Measurements from ENCODE around the gene MPPE1.
"Not testable (repeated sequence)": the region's sequence is repeated elsewhere in the genome, so short reads cannot be mapped to it uniquely, and the experiment has no call there.

Gene MPPE1

GRCh38 chr18:11865071-11865470 is 43.0 kb downstream of the MPPE1 start:
- Histone ChIP-seq H3K4me1 (ENCODE audit: control insufficient read depth, insufficient read depth, low read length) (no peaks in the 10 kb centered on the region), H3K36me3 (ENCODE audit: control insufficient read depth in 2 of 2, insufficient read depth in 2 of 2, low read length in 2 of 2) (peaks cover 2% of the 10 kb centered on the region in 2 donors), H3K9me3 (ENCODE audit: control insufficient read depth in 2 of 2, low read length in 2 of 2) (no peaks in the 10 kb centered on the region)

GRCh38 chr18:11864471-11864870 is 43.6 kb downstream of the MPPE1 start:
- Histone ChIP-seq H3K9me3 (ENCODE audit: control insufficient read depth in 2 of 2, low read length in 2 of 2) (no peaks in the 10 kb centered on the region), H3K4me1 (ENCODE audit: control insufficient read depth, insufficient read depth, low read length) (no peaks in the 10 kb centered on the region), H3K36me3 (ENCODE audit: control insufficient read depth in 2 of 2, insufficient read depth in 2 of 2, low read length in 2 of 2) (peaks cover 2% of the 10 kb centered on the region in 2 donors), H3K4me3 (ENCODE audit: low read length in 2 of 2) (no peak overlapping the region), H3K27me3 (ENCODE audit: control insufficient read depth in 1 of 2, insufficient read depth in 2 of 2, low read length in 2 of 2) (no peaks in the 10 kb centered on the region), H3K27ac (ENCODE audit: low read length) (no peak overlapping the region), H3K9ac (ENCODE audit: low read length in 2 of 2) (no peak overlapping the region)

More at GRCh38 chr18:11865071-11865470, 43.0 kb downstream of the MPPE1 start:
- H3K27me3 ChIP-seq (ENCODE audit: control insufficient read depth in 1 of 2, insufficient read depth in 2 of 2, low read length in 2 of 2) = no peaks in the 10 kb centered on the region
- no peak overlapping the region for H3K27ac ChIP-seq (ENCODE audit: low read length)
- H3K9ac ChIP-seq (ENCODE audit: low read length in 2 of 2) = no peak overlapping the region
- H3K4me3 ChIP-seq (ENCODE audit: low read length in 2 of 2) = no peak overlapping the region

- Histone ChIP-seq H3K4me1 (ENCODE audit: control insufficient read depth, insufficient read depth, low read length) (peaks cover 2% of the 10 kb centered on the region), H3K27ac (ENCODE audit: low read length) (no peak overlapping the region), H3K9ac (ENCODE audit: low read length in 2 of 2) (no peak overlapping the region), H3K9me3 (ENCODE audit: control insufficient read depth in 2 of 2, low read length in 2 of 2) (no peaks in the 10 kb centered on the region), H3K27me3 (ENCODE audit: control insufficient read depth in 1 of 2, insufficient read depth in 2 of 2, low read length in 2 of 2) (no peaks in the 10 kb centered on the region), H3K36me3 (ENCODE audit: control insufficient read depth in 2 of 2, insufficient read depth in 2 of 2, low read length in 2 of 2) (peaks cover 0 to 2% of the 10 kb centered on the region in 2 donors), H3K4me3 (ENCODE audit: low read length in 2 of 2) (no peak overlapping the region)
Observed at GRCh38 chr18:11862468-11863137, 45.5 kb downstream of the MPPE1 start.

GRCh38 chr18:11861583-11862288 is 46.4 kb downstream of the MPPE1 start:
- Histone ChIP-seq H3K9ac (ENCODE audit: low read length in 2 of 2) (no peak overlapping the region), H3K27ac (ENCODE audit: low read length) (no peak overlapping the region), H3K36me3 (ENCODE audit: control insufficient read depth in 2 of 2, insufficient read depth in 2 of 2, low read length in 2 of 2) (peaks cover 0 to 2% of the 10 kb centered on the region in 2 donors), H3K4me3 (ENCODE audit: low read length in 2 of 2) (no peak overlapping the region), H3K27me3 (ENCODE audit: control insufficient read depth in 1 of 2, insufficient read depth in 2 of 2, low read length in 2 of 2) (no peaks in the 10 kb centered on the region), H3K4me1 (ENCODE audit: control insufficient read depth, insufficient read depth, low read length) (peaks cover 11% of the 10 kb centered on the region), H3K9me3 (ENCODE audit: control insufficient read depth in 2 of 2, low read length in 2 of 2) (no peaks in the 10 kb centered on the region)

- no peaks in the 10 kb centered on the region for H3K9me3 ChIP-seq (ENCODE audit: control insufficient read depth in 2 of 2, low read length in 2 of 2)
- H3K27ac ChIP-seq (ENCODE audit: low read length) = no peak overlapping the region
- H3K36me3 ChIP-seq (ENCODE audit: control insufficient read depth in 2 of 2, insufficient read depth in 2 of 2, low read length in 2 of 2) = no peaks in the 10 kb centered on the region
- no peak overlapping the region for H3K9ac ChIP-seq (ENCODE audit: low read length in 2 of 2)
- peaks cover 12% of the 10 kb centered on the region for H3K4me1 ChIP-seq (ENCODE audit: control insufficient read depth, insufficient read depth, low read length)
- H3K27me3 ChIP-seq (ENCODE audit: control insufficient read depth in 1 of 2, insufficient read depth in 2 of 2, low read length in 2 of 2) = no peaks in the 10 kb centered on the region
- no peak overlapping the region for H3K4me3 ChIP-seq (ENCODE audit: low read length in 2 of 2)
Observed at GRCh38 chr18:11860594-11861450, 47.3 kb downstream of the MPPE1 start.

GRCh38 chr18:11859903-11860407 is 48.2 kb downstream of the MPPE1 start:
- no peaks in the 10 kb centered on the region for H3K36me3 ChIP-seq (ENCODE audit: control insufficient read depth in 2 of 2, insufficient read depth in 2 of 2, low read length in 2 of 2)
- no peaks in the 10 kb centered on the region for H3K27me3 ChIP-seq (ENCODE audit: control insufficient read depth in 1 of 2, insufficient read depth in 2 of 2, low read length in 2 of 2)
- H3K4me1 ChIP-seq (ENCODE audit: control insufficient read depth, insufficient read depth, low read length) = peaks cover 12% of the 10 kb centered on the region
- H3K4me3 ChIP-seq (ENCODE audit: low read length in 2 of 2) = no peak overlapping the region
- H3K27ac ChIP-seq (ENCODE audit: low read length) = no peak overlapping the region
- no peak overlapping the region for H3K9ac ChIP-seq (ENCODE audit: low read length in 2 of 2)
- H3K9me3 ChIP-seq (ENCODE audit: control insufficient read depth in 2 of 2, low read length in 2 of 2) = no peaks in the 10 kb centered on the region

- no peaks in the 10 kb centered on the region for H3K36me3 ChIP-seq (ENCODE audit: control insufficient read depth in 2 of 2, insufficient read depth in 2 of 2, low read length in 2 of 2)
- no peaks in the 10 kb centered on the region for H3K9me3 ChIP-seq (ENCODE audit: control insufficient read depth in 2 of 2, low read length in 2 of 2)
- H3K9ac ChIP-seq (ENCODE audit: low read length in 2 of 2) = no peak overlapping the region
- no peaks in the 10 kb centered on the region for H3K27me3 ChIP-seq (ENCODE audit: control insufficient read depth in 1 of 2, insufficient read depth in 2 of 2, low read length in 2 of 2)
- no peak overlapping the region for H3K27ac ChIP-seq (ENCODE audit: low read length)
- H3K4me3 ChIP-seq (ENCODE audit: low read length in 2 of 2) = no peak overlapping the region
- peaks cover 12% of the 10 kb centered on the region for H3K4me1 ChIP-seq (ENCODE audit: control insufficient read depth, insufficient read depth, low read length)
Observed at GRCh38 chr18:11859282-11859830, 48.8 kb downstream of the MPPE1 start.

- Histone ChIP-seq H3K36me3 (ENCODE audit: control insufficient read depth in 2 of 2, insufficient read depth in 2 of 2, low read length in 2 of 2) (no peaks in the 10 kb centered on the region), H3K9me3 (ENCODE audit: control insufficient read depth in 2 of 2, low read length in 2 of 2) (no peaks in the 10 kb centered on the region), H3K27me3 (ENCODE audit: control insufficient read depth in 1 of 2, insufficient read depth in 2 of 2, low read length in 2 of 2) (no peaks in the 10 kb centered on the region), H3K9ac (ENCODE audit: low read length in 2 of 2) (peak overlapping the region; percentile 66 to 81), H3K27ac (ENCODE audit: low read length) (peak overlapping the region; percentile 94), H3K4me3 (ENCODE audit: low read length in 2 of 2) (peak overlapping the region in 1 of 2 donors; percentile 59), H3K4me1 (ENCODE audit: control insufficient read depth, insufficient read depth, low read length) (peaks cover 23% of the 10 kb centered on the region)
Observed at GRCh38 chr18:11857177-11857887, 50.8 kb downstream of the MPPE1 start.

GRCh38 chr18:11854554-11854953 is 53.6 kb downstream of the MPPE1 start:
- not testable (repeated sequence) for H3K9me3 ChIP-seq (ENCODE audit: control insufficient read depth in 2 of 2, low read length in 2 of 2); H3K36me3 ChIP-seq (ENCODE audit: control insufficient read depth in 2 of 2, insufficient read depth in 2 of 2, low read length in 2 of 2); H3K9ac ChIP-seq (ENCODE audit: low read length in 2 of 2); H3K27me3 ChIP-seq (ENCODE audit: control insufficient read depth in 1 of 2, insufficient read depth in 2 of 2, low read length in 2 of 2); H3K4me3 ChIP-seq (ENCODE audit: low read length in 2 of 2); H3K27ac ChIP-seq (ENCODE audit: low read length)
- H3K4me1 ChIP-seq (ENCODE audit: control insufficient read depth, insufficient read depth, low read length) = peaks cover 27% of the 10 kb centered on the region

- peak overlapping the region; percentile 90 to 100 for H3K9ac ChIP-seq (ENCODE audit: low read length in 2 of 2)
- H3K9me3 ChIP-seq (ENCODE audit: control insufficient read depth in 2 of 2, low read length in 2 of 2) = no peaks in the 10 kb centered on the region
- peak overlapping the region; percentile 96 to 100 for H3K4me3 ChIP-seq (ENCODE audit: low read length in 2 of 2)
- no peaks in the 10 kb centered on the region for H3K27me3 ChIP-seq (ENCODE audit: control insufficient read depth in 1 of 2, insufficient read depth in 2 of 2, low read length in 2 of 2)
- peak overlapping the region; percentile 97 for H3K27ac ChIP-seq (ENCODE audit: low read length)
- H3K4me1 ChIP-seq (ENCODE audit: control insufficient read depth, insufficient read depth, low read length) = peaks cover 19% of the 10 kb centered on the region
- H3K36me3 ChIP-seq (ENCODE audit: control insufficient read depth in 2 of 2, insufficient read depth in 2 of 2, low read length in 2 of 2) = no peaks in the 10 kb centered on the region
Observed at GRCh38 chr18:11851806-11852337, 56.2 kb downstream of the MPPE1 start.

All from stomach smooth muscle (tissue), 2 donors.